Heart right ventricle (tissue), 16 donors: Measurements from ENCODE around the gene PUM1. TPM values are rescaled to one million over a fixed set of nuclear protein-coding genes. Genes with fewer than 3 reads are reported as not detected.

Experiments used
- ATAC-seq, 8 donors: fragments of 200-7000 bp; cut with Tn5 transposase; one replicate each; pipeline ENCODE4 v1.9.1; 2020; ENCODE audit warnings: mild to moderate bottlenecking in 8 of 8, moderate library complexity in 8 of 8, moderate number of reproducible peaks in 1 of 8
- DNase-seq, 2 donors: peaks; one replicate each; pipeline ENCODE4 v3.0.0-alpha.2; 2020
- H3K27ac ChIP-seq, 10 donors: fragments of 200-600 bp; sonication (generic) in 2 of 10; one replicate each; pipeline versions ENCODE4 v1.5.0 to v1.8.0; 2020 to 2022; ENCODE audit warnings: mild to moderate bottlenecking in 3 of 10
- H3K27me3 ChIP-seq, 7 donors: fragments of 200-600 bp; one replicate each; pipeline ENCODE4 v1.8.0; 2021 to 2022; ENCODE audit warnings: mild to moderate bottlenecking in 2 of 7
- H3K36me3 ChIP-seq, 9 donors: fragments of 200-600 bp; sonication (generic) in 1 of 9; one replicate each; pipeline versions ENCODE4 v1.5.0 to v1.8.0; 2020 to 2022; ENCODE audit warnings: mild to moderate bottlenecking in 2 of 9
- H3K4me1 ChIP-seq, 9 donors: fragments of 200-600 bp; sonication (generic) in 1 of 9; one replicate each; pipeline versions ENCODE4 v1.5.0 to v1.8.0; 2020 to 2022; ENCODE audit warnings: mild to moderate bottlenecking in 4 of 9
- H3K4me3 ChIP-seq, 10 donors: fragments of 200-600 bp; sonication (generic) in 2 of 10; one replicate each; pipeline versions ENCODE4 v1.5.0 to v1.8.0; 2020 to 2022; ENCODE audit warnings: mild to moderate bottlenecking in 7 of 10, moderate library complexity in 2 of 10
- H3K9me3 ChIP-seq, 11 donors: fragments of 200-600 bp in 10 of 11; sonication (generic) in 2 of 11; one replicate each; pipeline versions ENCODE4 v1.5.0 to v1.8.0; 2013 to 2022; ENCODE audit warnings: mild to moderate bottlenecking in 2 of 11, control low read depth in 1 of 11, moderate library complexity in 1 of 11
- CTCF ChIP-seq, 9 donors: fragments of 200-600 bp; sonication (generic) in 2 of 9; IDR thresholded peaks; one replicate each; pipeline versions ENCODE4 v1.5.0 to v1.8.0; 2021 to 2022; ENCODE audit warnings: antibody characterized with exemption in 9 of 9, mild to moderate bottlenecking in 5 of 9, moderate library complexity in 1 of 9
- WGBS, 2 donors: extraction: QIAGEN DNeasy Blood & Tissue Kit; methylation state at CpG; one replicate each; pipeline ENCODE4 v1.1.7; 2013; ENCODE audit warnings: inconsistent platforms in 1 of 2; 5-methylcytosine and 5-hydroxymethylcytosine counted together
- intact Hi-C, 10 donors: fragments of 100-400 bp; cut with DNase I; formaldehyde crosslinking; loops; one replicate each; pipeline versions ENCODE4 v1.11.1 to v1.14.2; 2022
- polyA plus RNA-seq, 2 donors: library from polyadenylated mRNA; stranded (reverse); fragments of 200-250 nt; gene quantifications; one replicate each; pipeline ENCODE4 v1.2.3, GENCODE V29; 2013
- total RNA-seq, 10 donors: library from RNA; stranded (reverse); fragmentation: NEBNext Ultra II Directional in 3 of 10; extraction: Animal tissue kit (Norgen Biotek cat#: 25700) in 3 of 10; gene quantifications; one replicate each; pipeline versions ENCODE4 v1.2.1 to v1.2.4, GENCODE V29; 2021 to 2023
- donor health status: Arrhythmogenic right ventricular cardiomyopathy.
- donor health status: ischemic (EF 13 %, LVEDD 7.1; RV severe dilation, severe dysfunction).
- donor health status: healthy with polysubstance abuse.
- donor health status: DM: no; HTN: yes; CAD: no.
- donor health status: DM: no; HTN: no; CAD: no.
- donor health status: ischemic (EF 25% LVEDD 6.9; RV normal size, moderate dysfunction).
- donor health status: ischemic (EF 25% LVEDD 5.7; RV mildly dilated, moderate dysfunction).
- donor health status: healthy.
- donor health status: DM: yes; HTN: yes; CAD: no.
- donor health status: Ischemic cardiomyopathy.
- donor health status: ischemic (EF 35%, LVEDD 5.7; RV mildly dilated, moderate dysfunction).
- donor health status: nonischemic (EF 11% LVEDD 7.7; RV severe dilation, severe dysfunction).
- donor health status: DM: yes; HTN: yes; CAD: no.
- donor health status: PGD.
- donor health status: ischemic (EF 29% LVEDD 5.4; RV normal size, mild dysfunction).
- donor health status: nonischemic (EF 23%, LVEDD 6.1; RV moderate dilation, normal function).

PUM1 gene
- total and polyA plus RNA-seq, 12 donors: 13.5 to 91.2 (median 81.0) TPM

DNA sequence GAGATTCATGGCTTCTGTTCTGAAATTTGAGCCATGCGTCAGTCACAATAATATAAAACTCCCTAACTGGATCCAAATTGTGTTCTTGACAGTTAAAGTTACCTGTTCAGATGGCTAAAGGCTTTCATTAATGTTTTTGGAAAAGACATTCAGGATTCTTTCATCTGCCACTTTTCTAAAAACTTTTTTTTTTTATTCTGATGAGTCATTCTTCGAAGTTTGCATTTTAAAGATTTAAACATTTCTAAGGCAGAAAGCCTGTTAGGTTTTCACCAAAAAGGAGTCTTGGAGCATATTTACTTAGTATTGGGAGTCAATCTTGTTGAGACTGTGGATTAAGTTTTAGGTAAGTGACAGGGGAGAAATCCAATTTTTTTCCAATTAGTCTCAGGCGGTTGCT lies 138.1 kb downstream of the PUM1 start:
- WGBS, 2 donors: 91 to 92% methylated on average over 3 of the region's 3 CpGs
- intact Hi-C loops: loop anchor here in 3 of 10 donors (5.0 kb wide), 2 partner anchors 145 to 205 kb away; partner anchors contain the start of gene MATN1 (in 2 of the 3)
- H3K9me3 ChIP-seq: no peaks in the 10 kb centered on the region
- H3K36me3 ChIP-seq: peaks cover 0 to 22% (median 0%) of the 10 kb centered on the region in 9 donors
- peaks cover 0 to 7% (median 0%) of the 10 kb centered on the region in 7 donors for H3K27me3 ChIP-seq
- no peak for TF ChIP-seq CTCF (IDR thresholded peaks at IDR 0.05)
- DNase-seq (no peak), ATAC-seq (no peak)
- H3K27ac ChIP-seq: no peak overlapping the region
- H3K4me3 ChIP-seq: no peak overlapping the region
- H3K4me1 ChIP-seq: peaks cover 0 to 10% (median 0%) of the 10 kb centered on the region in 9 donors

- TF ChIP-seq CTCF (IDR thresholded peaks at IDR 0.05): no peak
- no peak overlapping the region for H3K4me3 ChIP-seq
- WGBS, 2 donors: 90 to 91% methylated on average over 1 of the region's 1 CpG
- H3K36me3 ChIP-seq: no peaks in the 10 kb centered on the region
- ATAC-seq: no peak
- H3K27ac ChIP-seq: no peak overlapping the region
- H3K27me3 ChIP-seq: peaks cover 0 to 7% (median 0%) of the 10 kb centered on the region in 7 donors
- intact Hi-C loops: no loop called here
- H3K4me1 ChIP-seq: peaks cover 0 to 12% (median 0%) of the 10 kb centered on the region in 9 donors
- no peak for DNase-seq
- H3K9me3 ChIP-seq: no peaks in the 10 kb centered on the region
Observed at GRCh38 chr1:30923597-30923996, 141.9 kb downstream of the PUM1 start.

- WGBS, 2 donors: 54 to 68% methylated on average over 7 of the region's 7 CpGs
- no peak for DNase-seq
- peaks cover 0 to 7% (median 0%) of the 10 kb centered on the region in 7 donors for H3K27me3 ChIP-seq
- no peak for TF ChIP-seq CTCF (IDR thresholded peaks at IDR 0.05)
- H3K27ac ChIP-seq: no peak overlapping the region
- ATAC-seq: no peak
- no peaks in the 10 kb centered on the region for H3K9me3 ChIP-seq
- no peak overlapping the region for H3K4me3 ChIP-seq
- intact Hi-C loops: no loop called here
- H3K4me1 ChIP-seq: peaks cover 0 to 25% (median 0%) of the 10 kb centered on the region in 9 donors
- no peaks in the 10 kb centered on the region for H3K36me3 ChIP-seq
Observed at GRCh38 chr1:30920827-30921226, 144.7 kb downstream of the PUM1 start.

DNA sequence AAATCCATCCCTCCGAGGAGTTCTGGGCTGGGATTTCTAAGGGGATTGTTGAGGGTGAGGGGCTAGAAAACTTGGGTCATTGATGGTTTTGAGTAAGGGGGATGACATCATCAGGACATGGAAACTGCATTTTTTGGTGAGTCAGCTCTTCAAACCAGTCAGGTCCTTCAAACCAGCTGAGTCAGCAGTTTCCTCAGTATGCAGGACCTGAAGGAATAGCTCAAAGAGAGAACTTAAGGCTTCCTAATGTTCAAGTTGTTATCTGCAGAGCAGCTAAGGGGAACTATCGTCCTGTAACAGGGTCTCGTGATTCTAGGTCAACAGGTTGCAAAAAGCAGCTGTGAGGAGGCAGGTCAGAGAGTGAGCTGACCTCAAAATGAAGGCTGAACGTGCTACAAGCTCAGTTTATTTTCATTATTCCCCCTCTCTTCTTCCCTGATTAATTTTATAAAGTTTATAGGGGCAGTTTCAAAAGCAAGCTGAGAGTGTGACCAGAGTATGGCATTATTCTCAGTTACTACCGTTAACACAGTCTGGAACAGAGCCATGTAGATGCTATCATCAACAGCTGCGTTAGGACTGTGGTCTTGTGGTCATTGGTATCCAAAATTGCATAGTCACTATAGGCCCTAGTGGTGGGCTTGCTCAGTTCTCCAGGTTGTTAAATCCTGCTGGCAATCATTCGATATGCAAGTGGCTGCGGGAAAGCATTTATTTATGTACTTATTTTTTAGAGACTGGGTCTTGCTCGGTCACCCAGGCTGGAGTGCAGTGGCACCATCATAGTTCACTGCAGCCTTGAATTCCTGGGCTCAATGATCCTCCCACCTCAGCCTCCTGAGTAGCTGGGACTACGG lies 146.3 kb downstream of the PUM1 start:
- Histone ChIP-seq H3K4me1 (peaks cover 0 to 25% (median 0%) of the 10 kb centered on the region in 9 donors), H3K9me3 (no peaks in the 10 kb centered on the region), H3K36me3 (no peaks in the 10 kb centered on the region), H3K27ac (peak overlapping the region in 1 of 10 donors; percentile 75), H3K4me3 (no peak overlapping the region), H3K27me3 (no peaks in the 10 kb centered on the region)
- TF ChIP-seq CTCF (IDR thresholded peaks at IDR 0.05): no peak
- DNase-seq: no peak
- 68 to 70% methylated on average over 10 of the region's 10 CpGs for WGBS, 2 donors
- intact Hi-C loops: loop anchor here in 1 of 10 donors (10.0 kb wide), 1 partner anchor 1684 kb away; the partner anchor contains the start of genes MECR and PTPRU
- peak in 4 of 8 donors; percentile 14 to 39 (median 34) for ATAC-seq
